Sigmoid colon (tissue), 7 donors: Measurements from ENCODE around the gene TRAF5. TPM values are rescaled to one million over a fixed set of nuclear protein-coding genes. Genes with fewer than 3 reads are reported as not detected.

Experiments
- DNase-seq: peaks from one replicate; pipeline ENCODE4 v3.0.0-alpha.2; 2019
- H3K27ac ChIP-seq, 4 donors: fragments of 200-600 bp; sonication (generic); one replicate each; pipeline ENCODE4 v1.5.1; 2016 to 2019; ENCODE audit warnings: mild to moderate bottlenecking in 1 of 4
- H3K27me3 ChIP-seq, 3 donors: fragments of 200-600 bp; sonication (generic); one replicate each; pipeline ENCODE4 v1.5.1; 2019; ENCODE audit warnings: mild to moderate bottlenecking in 1 of 3
- H3K36me3 ChIP-seq, 4 donors: fragments of 200-600 bp; sonication (generic); one replicate each; pipeline ENCODE4 v1.5.1; 2016 to 2019
- H3K4me1 ChIP-seq, 4 donors: fragments of 200-600 bp; sonication (generic); one replicate each; pipeline ENCODE4 v1.5.1; 2017 to 2019
- H3K4me3 ChIP-seq, 4 donors: fragments of 200-600 bp; sonication (generic); one replicate each; pipeline ENCODE4 v1.5.1; 2017 to 2019; ENCODE audit warnings: mild to moderate bottlenecking in 2 of 4, moderate library complexity in 1 of 4
- H3K9me3 ChIP-seq, 4 donors: fragments of 200-600 bp in 3 of 4; sonication (generic) in 3 of 4; one replicate each; pipeline versions ENCODE4 v1.5.1 to v1.6.1; 2013 to 2019
- CTCF ChIP-seq, 4 experiments: fragments of 450-650 bp in 3 of 4; fragments of 200-600 bp in 1 of 4; IDR thresholded peaks; one replicate each; pipeline ENCODE4 v1.5.1; 2016 to 2019; ENCODE audit warnings: antibody characterized with exemption in 4 of 4, mild to moderate bottlenecking in 3 of 4, moderate library complexity in 2 of 4
- EP300 ChIP-seq, 4 donors: sonication (generic); formaldehyde crosslinking; IDR thresholded peaks; one replicate each; pipeline ENCODE4 v1.6.1; 2017; ENCODE audit warnings: antibody characterized with exemption in 4 of 4
- POLR2A ChIP-seq, 2 donors: fragments of 450-650 bp; IDR thresholded peaks; one replicate each; pipeline ENCODE4 v1.6.1; 2016; ENCODE audit warnings: antibody characterized with exemption in 2 of 2, mild to moderate bottlenecking in 2 of 2, moderate library complexity in 2 of 2
- POLR2AphosphoS5 ChIP-seq, 4 donors: sonication (generic); formaldehyde crosslinking; IDR thresholded peaks; one replicate each; pipeline ENCODE4 v1.6.1; 2017; ENCODE audit warnings: antibody characterized with exemption in 4 of 4
- WGBS, 2 donors: extraction: QIAGEN DNeasy Blood & Tissue Kit; methylation state at CpG; one replicate each; pipeline ENCODE4 v1.1.7; 2013; 5-methylcytosine and 5-hydroxymethylcytosine counted together
- intact Hi-C: fragments of 100-400 bp; cut with DNase I; formaldehyde crosslinking; loops from one replicate; pipeline ENCODE4 v1.15.1; 2023
- polyA plus RNA-seq, 3 donors: library from polyadenylated mRNA; stranded (reverse); fragments of 200-250 nt; gene quantifications; one replicate each; pipeline ENCODE4 v1.2.3, GENCODE V29; 2013
- total RNA-seq, 4 donors: library from RNA; depleted of rRNA; stranded (reverse); fragments of >200 nt; gene quantifications; one replicate each; pipeline ENCODE4 v1.1.0, GENCODE V29; 2016
- donor health status: healthy with polysubstance abuse.
- donor health status: Bipolar disorder and iron deficiency.
- donor health status: healthy.

Gene TRAF5
- total and polyA plus RNA-seq, 7 donors = 2.4 to 55.9 (median 20.8) TPM

GRCh38 chr1:211341999-211342398 lies 15.4 kb downstream of the TRAF5 start:
- Histone ChIP-seq H3K27ac (no peak overlapping the region), H3K4me1 (peaks cover 0 to 42% (median 13%) of the 10 kb centered on the region in 4 donors), H3K4me3 (no peak overlapping the region), H3K9me3 (no peaks in the 10 kb centered on the region), H3K27me3 (no peaks in the 10 kb centered on the region), H3K36me3 (no peaks in the 10 kb centered on the region)
- intact Hi-C loops = no loop called here
- TF ChIP-seq EP300 (IDR thresholded peaks at IDR 0.05) (no peak), POLR2A (IDR thresholded peaks at IDR 0.05) (no peak), POLR2AphosphoS5 (IDR thresholded peaks at IDR 0.05) (no peak), CTCF (IDR thresholded peaks at IDR 0.05) (no peak)
- WGBS, 2 donors = 99 to 100% methylated on average over 1 of the region's 1 CpG
- no peak for DNase-seq

GRCh38 chr1:211343607-211344006 lies 17.0 kb downstream of the TRAF5 start:
- no peaks in the 10 kb centered on the region for H3K36me3 ChIP-seq
- TF ChIP-seq POLR2AphosphoS5 (IDR thresholded peaks at IDR 0.05) = no peak
- intact Hi-C loops = no loop called here
- H3K9me3 ChIP-seq = no peaks in the 10 kb centered on the region
- WGBS, 2 donors = 84 to 89% methylated on average over 4 of the region's 4 CpGs
- H3K27ac ChIP-seq = no peak overlapping the region
- H3K4me3 ChIP-seq = no peak overlapping the region
- peaks cover 0 to 34% (median 13%) of the 10 kb centered on the region in 4 donors for H3K4me1 ChIP-seq
- no peak for DNase-seq
- H3K27me3 ChIP-seq = no peaks in the 10 kb centered on the region

- DNase-seq = no peak
- Histone ChIP-seq H3K27ac (no peak overlapping the region), H3K27me3 (no peaks in the 10 kb centered on the region), H3K36me3 (no peaks in the 10 kb centered on the region), H3K9me3 (no peaks in the 10 kb centered on the region), H3K4me1 (peaks cover 0 to 28% (median 12%) of the 10 kb centered on the region in 4 donors), H3K4me3 (no peak overlapping the region)
- TF ChIP-seq EP300 (IDR thresholded peaks at IDR 0.05) = no peak
- no peak for TF ChIP-seq POLR2A (IDR thresholded peaks at IDR 0.05)
- TF ChIP-seq CTCF (IDR thresholded peaks at IDR 0.05) = no peak
- no peak for TF ChIP-seq POLR2AphosphoS5 (IDR thresholded peaks at IDR 0.05)
- intact Hi-C loops = no loop called here
- WGBS, 2 donors = 23 to 53% methylated on average over 6 of the region's 6 CpGs
Measured at GRCh38 chr1:211344152-211344618, 17.6 kb downstream of the TRAF5 start.

GRCh38 chr1:211345719-211346118 lies 19.1 kb downstream of the TRAF5 start:
- H3K36me3 ChIP-seq = no peaks in the 10 kb centered on the region
- no peaks in the 10 kb centered on the region for H3K9me3 ChIP-seq
- no peak for DNase-seq
- TF ChIP-seq EP300 (IDR thresholded peaks at IDR 0.05) = no peak
- peaks cover 0 to 24% (median 9%) of the 10 kb centered on the region in 4 donors for H3K4me1 ChIP-seq
- WGBS, 2 donors = 93 to 99% methylated on average over 2 of the region's 2 CpGs
- no peak overlapping the region for H3K27ac ChIP-seq
- H3K27me3 ChIP-seq = no peaks in the 10 kb centered on the region
- no peak overlapping the region for H3K4me3 ChIP-seq
- intact Hi-C loops = no loop called here

- intact Hi-C loops = no loop called here
- Histone ChIP-seq H3K4me3 (no peak overlapping the region), H3K36me3 (no peaks in the 10 kb centered on the region), H3K27me3 (no peaks in the 10 kb centered on the region), H3K27ac (no peak overlapping the region), H3K4me1 (peaks cover 0 to 15% (median 9%) of the 10 kb centered on the region in 4 donors), H3K9me3 (no peaks in the 10 kb centered on the region)
- no peak for TF ChIP-seq POLR2A (IDR thresholded peaks at IDR 0.05)
- WGBS, 2 donors = 83 to 86% methylated on average over 4 of the region's 4 CpGs
- DNase-seq = no peak
Measured at GRCh38 chr1:211347077-211347844, 20.6 kb downstream of the TRAF5 start.

GRCh38 chr1:211348547-211348946 lies 21.9 kb downstream of the TRAF5 start:
- Histone ChIP-seq H3K9me3 (no peaks in the 10 kb centered on the region), H3K4me1 (peaks cover 0 to 15% (median 9%) of the 10 kb centered on the region in 4 donors), H3K4me3 (no peak overlapping the region), H3K27ac (no peak overlapping the region), H3K27me3 (no peaks in the 10 kb centered on the region), H3K36me3 (peaks cover 0 to 3% (median under 1%) of the 10 kb centered on the region in 4 donors)
- no peak for DNase-seq
- no peak for TF ChIP-seq EP300 (IDR thresholded peaks at IDR 0.05)
- no peak for TF ChIP-seq CTCF (IDR thresholded peaks at IDR 0.05)
- TF ChIP-seq POLR2A (IDR thresholded peaks at IDR 0.05) = no peak
- no peak for TF ChIP-seq POLR2AphosphoS5 (IDR thresholded peaks at IDR 0.05)
- intact Hi-C loops = no loop called here
